Measurements from ENCODE around the gene GGT1.
"Not testable (repeated sequence)": the region's sequence is repeated elsewhere in the genome, so short reads cannot be mapped to it uniquely, and the experiment has no call there.

- TF ChIP-seq CTCF, POLR2A (IDR thresholded peaks at IDR 0.05): not testable (repeated sequence)
These were observed 33.5 kb downstream of the GGT1 start for GRCh38 chr22:24636513-24636912.
